GOT3 (cell line): ENCODE measurements around the gene TANC2.
"Not testable (repeated sequence)": the region's sequence is repeated elsewhere in the genome, so short reads cannot be mapped to it uniquely, and the experiment has no call there.

Experiments used
- DNase-seq: peaks from one replicate; lab custom pipeline; 2025; ENCODE audit warnings: mixed read lengths; lab: John Stamatoyannopoulos, UW

Gene TANC2

DNA sequence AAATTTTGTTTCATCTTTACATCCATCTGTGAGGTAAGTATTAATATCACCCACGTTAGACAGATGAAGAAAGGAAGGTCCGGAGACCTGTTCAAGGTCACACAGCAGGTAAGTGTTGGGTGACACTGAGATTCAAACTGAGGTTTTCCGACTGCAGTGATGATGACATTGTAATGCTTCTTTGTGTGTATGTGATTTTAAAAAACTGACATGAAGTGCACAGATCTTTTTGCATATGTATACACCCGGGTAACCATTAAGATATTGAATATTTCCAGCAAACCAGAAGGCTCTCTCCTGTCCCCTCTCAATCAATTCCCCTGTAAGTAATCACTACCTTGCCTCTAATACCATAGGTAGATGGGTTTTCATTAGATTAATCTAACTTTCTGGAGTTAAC, 1.5 kb upstream of the TANC2 start:
- no peak for DNase-seq

DNA sequence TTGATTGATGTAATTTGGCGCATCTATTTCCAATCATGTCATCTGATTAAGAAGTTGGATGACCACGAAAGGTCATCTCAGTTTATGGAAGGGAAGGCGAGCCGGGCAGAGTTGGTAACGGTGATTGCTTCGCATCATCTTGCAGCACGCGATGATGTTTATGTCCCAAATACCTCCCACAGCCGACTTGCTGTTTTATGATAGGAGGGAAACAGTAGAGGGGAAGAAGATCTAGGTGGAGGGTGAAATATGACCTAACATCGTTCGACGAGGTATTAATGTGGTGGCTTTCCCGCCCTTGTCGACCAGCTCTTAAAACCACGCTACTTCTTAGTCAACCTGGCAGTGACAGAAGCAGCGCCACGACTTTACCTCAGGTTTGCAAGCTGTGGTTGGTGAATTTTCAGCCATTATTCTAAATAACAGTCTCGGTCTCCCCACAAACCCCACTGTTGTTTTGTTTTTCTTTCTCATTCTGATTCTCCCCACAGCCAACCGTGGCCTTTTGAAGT, 805 bp upstream of the TANC2 start:
- DNase-seq = no peak

DNA sequence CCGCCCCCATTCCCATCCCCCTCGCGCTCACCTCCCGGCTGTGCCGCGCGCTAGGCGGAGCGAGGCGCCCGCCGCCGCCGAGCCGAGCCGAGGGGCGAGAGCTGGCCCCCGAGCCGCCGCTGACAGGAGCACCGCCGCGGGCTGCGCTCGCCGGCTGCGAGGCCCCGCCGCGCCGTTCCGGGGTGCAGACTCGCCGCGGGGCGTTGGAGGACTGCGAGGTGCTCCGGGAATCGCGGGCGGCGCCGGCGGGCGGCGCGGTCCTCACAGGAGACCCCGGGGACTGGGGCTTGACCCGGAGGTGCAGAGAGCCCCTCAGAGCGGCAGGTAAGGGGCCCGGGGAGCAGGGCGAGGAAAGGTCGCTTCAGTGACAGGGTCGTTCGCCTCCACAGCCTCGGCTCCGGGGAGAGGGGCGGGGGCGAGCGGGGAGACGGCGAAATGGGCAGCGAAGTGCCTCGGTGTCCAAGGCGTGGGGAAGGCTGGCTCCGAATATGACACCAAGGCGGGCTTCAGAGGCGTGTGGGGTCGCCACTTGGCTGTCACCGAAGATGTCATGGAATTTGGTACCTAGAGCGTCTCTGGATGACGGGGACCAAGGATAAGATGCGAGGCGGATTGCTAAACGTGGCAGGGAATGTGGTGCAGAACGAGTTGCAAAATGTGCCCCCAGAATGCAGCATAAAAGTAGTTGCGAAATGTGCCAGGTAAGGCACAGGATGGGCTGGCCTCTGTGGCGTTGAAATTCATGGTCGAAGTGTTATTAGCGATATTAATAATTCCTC, 580 bp downstream of the TANC2 start:
- DNase-seq = no peak

DNA sequence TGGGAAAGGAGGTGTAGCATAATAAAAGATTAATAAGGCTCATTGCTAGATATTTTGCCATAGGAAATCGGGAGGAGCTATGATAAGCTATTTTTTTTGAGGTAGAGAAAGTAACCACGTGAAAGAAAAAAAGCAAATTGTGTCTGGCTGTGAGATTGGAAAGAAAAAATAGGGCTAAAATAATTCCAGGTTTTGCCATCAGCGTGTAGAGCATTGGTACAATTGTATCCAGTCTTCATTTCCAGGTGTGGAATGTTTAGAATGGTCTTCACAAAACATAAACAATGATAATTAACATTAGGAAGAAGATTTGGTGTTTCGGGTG, 1.1 kb downstream of the TANC2 start:
- no peak for DNase-seq

DNA sequence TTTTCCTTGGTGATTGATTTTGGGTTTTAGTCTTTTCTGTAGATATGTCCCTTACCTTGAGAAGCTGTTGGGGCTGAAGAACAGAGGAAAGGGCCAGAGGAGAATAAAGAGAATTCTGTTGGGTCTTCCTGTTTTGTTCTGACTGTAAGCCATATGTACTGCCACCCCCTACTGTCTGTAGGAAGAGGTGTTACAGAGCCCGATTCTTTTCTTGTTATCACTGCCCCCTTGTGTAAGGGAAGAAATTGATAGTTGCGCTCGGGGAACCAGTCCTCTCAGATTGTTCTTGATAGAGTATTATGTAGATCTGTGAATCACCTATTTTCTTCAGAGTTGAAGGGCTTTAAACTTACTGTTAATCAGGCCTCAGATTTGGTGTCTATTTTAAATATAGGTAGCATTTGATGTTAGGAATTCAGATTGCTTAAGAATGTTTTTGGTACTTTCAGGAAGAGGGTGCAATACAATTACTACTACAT, 2.4 kb downstream of the TANC2 start:
- DNase-seq = no peak

DNA sequence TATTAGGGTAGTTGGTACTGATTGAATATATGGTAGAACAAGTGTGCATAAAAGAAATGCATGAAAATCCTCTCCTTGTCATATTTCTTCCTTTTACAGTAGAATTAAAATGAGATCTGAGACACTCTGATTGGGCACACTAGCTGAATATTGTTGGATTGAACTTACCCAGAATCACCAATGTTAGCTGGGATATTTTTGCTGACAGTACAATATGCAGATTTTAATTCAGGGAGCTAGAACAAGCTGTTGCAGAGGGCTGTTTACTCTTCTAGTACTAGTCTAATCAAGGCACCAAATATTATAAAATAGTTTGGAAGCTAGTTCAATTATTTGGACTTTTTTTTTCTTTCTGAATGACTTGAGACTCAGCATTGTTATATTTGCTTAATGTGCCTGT, 4.6 kb downstream of the TANC2 start:
- no peak for DNase-seq

DNA sequence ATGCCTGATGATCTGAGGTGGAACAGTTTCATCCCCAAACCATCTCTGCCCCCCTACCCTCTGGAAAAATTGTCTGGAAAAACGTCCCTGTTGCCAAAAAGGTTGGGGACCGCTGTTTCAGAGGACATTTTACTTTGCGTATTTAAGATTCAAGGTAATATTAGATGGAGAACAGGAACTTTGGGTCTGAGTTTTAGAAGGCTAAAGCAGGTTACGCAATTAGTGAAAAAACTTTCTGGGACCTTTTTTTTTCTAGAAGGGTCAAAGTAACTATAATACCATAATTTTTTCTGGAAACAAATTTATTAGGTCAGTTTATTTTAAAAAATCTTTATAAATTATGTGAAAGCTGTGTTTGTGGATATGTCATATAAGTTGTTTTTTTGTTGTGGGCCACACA, 5.8 kb downstream of the TANC2 start:
- DNase-seq = no peak

DNA sequence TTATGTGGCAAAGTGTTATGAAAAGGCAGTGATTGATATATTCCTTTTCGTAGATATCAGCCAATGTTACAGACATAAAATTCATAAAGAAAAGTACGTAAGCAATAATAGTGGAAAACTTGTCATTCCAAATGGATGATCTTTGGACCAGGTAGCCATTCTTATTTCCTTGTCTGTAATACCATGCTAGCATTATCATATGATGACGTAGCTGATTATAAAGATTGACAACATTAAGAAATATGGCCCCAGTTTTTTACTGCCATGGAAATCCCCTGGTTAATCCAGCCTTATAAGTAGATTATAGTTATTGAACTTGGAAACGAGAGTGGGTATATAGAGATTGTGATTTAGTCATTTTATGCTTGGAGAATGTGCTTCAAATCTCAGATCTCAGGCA, 8.8 kb downstream of the TANC2 start:
- no peak for DNase-seq

DNA sequence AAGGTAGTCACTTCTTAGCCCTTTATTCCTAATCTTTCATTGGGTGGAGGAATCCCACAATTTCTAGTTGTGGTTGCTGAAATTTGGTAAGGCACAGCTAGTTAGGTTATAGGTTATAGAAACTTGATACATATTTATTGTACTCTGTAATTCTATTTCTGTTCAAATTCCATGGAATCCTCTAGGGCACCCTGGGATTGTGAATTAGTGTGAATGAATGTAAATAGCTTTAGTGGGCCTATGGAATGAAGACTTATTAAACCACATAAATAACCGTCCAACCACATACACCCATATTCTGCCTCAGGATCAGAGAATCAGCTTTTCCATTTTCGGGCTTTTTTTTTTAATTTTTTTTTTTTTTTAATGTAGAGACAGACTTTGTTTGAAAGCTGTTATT, 9.2 kb downstream of the TANC2 start:
- no peak for DNase-seq

DNA sequence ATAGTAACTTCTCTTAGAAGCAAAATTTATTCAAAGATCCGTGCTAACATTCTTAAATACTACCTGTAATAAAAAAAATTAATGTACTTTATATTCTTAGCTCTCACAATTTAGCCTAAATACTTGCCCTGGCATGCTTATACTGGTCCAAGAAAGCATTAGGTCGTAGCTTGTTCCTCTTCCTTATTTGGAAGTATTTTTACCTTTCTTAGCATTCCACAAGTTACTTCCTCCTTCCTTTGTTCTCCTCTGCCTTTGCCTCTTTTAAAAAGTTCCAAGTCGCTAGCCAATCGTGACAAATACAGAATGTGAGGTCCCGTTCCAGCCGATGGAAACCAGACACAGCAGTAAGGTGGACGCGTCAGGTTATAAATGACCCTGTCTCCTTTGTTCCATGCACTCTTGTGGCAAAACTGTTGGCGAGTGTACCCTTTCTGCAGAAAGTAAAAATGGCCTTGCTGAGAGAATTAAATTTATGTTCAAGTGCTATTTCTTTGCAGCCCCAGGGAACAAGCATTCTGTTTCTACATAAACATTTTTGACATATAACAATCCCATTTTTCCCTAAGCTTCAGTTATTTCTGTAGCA, 10.7 kb downstream of the TANC2 start:
- DNase-seq = not testable (repeated sequence)

DNA sequence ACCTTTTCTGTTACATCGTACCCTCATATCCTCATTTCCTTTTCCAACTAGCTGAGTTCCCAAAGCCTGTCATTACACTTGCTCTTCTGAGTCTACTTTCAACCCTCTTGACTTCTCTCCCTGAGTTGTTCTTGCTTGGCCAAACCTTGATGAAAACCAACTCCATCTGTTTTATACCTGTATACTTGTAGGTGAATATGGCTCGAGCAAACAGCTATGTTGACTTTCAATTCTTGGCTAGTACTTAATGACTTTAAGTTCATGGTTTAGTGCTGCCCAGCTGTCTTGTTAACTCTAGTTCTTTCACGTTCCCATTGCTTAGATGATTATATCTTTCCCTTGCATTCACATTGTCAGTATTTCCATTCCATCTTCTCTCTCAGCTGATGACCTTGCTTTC, 14.8 kb downstream of the TANC2 start:
- DNase-seq = no peak

DNA sequence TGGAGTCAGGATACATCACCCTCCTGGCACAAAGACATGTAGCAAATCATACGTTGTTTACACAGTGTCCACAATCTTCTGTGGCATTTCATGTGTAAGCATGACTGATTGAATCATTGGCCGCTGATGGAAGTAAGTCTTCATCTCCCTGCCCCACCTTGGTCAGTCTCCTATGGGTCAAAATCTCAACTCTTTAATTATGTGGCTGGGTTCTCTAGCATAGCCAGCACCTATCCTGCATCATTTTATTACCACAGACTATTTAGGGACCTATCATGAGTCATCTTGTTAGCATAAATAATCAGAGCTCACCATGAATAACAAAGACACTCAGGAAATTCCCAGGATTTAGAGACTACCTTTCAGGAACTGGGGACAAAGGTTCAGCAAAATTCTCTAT, 15.9 kb downstream of the TANC2 start:
- DNase-seq = no peak

DNA sequence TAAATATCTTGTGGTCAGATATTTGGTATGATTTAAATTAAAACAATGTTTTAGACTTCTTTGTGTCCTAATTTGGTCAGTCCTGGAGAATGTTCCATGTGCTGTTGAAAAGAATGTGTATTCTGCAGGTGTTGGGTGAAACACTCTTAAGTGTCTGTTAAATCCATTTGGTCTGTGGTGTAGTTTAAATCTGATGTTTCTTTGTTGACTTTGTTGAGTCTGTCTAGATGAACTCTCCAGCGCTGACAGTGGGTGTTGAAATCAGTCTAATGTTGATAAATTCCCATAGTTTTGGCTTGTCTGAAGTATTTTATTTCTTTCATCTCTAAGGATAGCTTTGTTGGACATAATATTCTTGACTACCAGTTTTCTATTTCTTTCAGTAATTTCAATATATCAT, 18.8 kb downstream of the TANC2 start:
- DNase-seq = no peak

DNA sequence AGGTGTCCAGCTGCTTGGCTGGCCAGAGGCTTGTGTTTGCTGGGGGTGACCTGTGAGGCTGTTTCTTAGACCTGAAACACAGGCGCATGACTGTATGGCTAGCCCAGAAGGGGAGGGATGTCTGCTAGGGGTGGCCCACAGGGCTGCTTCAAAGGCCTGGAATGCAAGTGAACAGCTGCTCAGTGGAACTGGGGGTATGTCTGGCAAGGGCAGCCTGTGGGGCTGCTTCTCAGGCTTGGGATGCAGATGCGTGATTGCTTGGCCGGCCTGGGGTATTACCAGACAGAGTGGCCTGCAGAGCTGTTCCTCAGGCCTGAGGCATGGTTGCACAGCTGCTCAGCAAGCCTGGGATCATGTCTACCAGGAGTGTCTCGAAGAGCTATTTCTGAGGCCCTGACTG, 20.5 kb downstream of the TANC2 start:
- DNase-seq = no peak

DNA sequence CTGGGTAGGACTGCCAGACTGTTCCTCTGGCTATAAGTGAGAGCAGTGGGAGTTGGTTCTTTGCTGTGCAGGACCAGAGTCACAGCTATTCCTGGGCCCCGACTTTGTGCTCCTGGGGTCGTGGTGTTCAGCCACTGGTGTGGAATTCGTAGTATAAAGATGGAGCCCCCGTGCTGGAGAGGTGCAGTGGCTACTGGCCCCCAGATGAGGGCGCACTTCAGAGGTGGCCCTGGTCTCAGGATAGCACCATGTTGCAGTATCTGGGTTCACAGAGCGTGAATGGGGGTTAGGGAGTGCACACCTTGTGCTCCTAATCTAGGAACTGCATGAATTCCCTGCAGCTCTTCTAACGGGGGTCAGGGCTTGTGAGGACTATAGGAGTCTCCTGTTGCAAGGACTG, 21.1 kb downstream of the TANC2 start:
- DNase-seq = no peak

DNA sequence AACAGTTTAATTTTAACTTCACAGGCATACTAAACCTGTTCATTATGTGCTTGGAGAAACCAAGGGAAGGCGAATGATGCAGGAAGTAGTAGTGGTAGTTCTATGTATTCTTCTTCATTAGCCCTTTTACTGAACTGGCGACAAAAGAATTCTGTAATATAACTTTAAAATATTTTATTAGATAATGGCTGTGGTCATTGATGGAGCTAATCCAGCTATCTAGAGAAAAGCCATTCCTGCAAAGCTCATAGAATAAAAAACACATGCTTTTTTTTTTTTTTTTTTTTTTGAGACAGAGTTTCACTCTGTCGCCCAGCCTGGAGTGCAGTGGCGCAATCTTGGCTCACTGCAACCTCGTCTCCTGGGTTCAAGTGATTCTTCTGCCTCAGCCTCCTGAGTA, 23.5 kb downstream of the TANC2 start:
- no peak for DNase-seq

DNA sequence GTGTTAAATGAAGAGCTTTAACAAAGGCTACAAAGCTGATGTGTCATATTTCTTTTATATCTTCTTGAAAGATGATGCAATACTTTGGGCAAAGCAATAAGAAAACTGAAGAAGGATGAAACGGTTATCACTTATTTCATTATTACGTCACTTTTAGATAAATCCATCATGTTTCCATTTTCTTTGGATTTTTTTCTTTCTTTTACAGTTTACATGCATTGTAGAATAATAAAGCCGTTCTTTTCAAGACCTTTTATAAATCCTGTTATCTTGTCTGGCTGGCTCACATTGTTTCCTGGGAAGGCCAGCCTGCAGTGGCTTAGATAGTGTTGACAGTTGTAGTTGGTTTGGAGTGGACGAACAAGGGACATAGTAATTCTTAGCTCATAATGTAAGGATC, 28.9 kb downstream of the TANC2 start:
- DNase-seq = no peak

DNA sequence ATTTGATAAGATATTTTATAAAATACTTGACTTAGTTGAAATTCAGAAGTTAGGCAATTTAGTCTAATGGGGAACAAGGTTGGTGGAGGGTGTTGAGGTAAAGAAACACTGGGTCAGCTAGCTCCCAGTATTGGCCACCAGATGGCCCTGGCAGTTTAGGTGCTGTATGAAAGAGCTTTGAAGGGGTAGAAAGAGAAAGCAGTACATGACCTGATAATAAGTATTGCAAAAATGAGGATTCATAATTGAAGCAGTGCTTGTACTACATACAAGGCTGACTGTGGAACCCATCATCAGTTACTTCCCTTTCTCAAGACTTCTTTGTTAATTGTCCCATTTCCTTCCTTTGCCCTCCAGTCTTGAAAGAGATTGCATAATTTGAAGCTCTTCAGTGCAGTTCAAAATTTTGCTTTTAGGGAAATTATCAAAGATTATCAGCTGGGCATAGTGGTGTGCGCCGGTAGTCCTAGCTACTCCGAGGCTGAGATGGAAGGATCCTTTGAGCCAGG, 29.4 kb downstream of the TANC2 start:
- no peak for DNase-seq

DNA sequence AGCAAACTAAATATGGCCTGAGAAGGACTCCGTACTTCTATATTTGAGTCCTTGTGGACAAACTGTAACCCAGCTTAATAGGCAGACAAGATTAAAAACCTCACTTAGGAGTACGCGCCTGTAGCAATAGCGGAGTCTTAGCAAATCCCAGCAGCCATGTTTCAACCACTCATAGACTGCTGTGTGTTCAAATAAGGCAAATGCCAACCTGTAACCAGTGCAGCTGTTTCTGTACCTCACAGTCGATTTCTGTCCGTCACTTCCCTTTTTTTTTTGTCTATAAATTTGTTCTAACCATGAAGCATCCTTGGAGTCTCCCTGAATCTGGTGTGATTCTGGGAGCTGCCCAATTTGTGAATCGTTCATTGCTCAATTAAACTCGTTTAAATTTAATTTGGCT, 30.2 kb downstream of the TANC2 start:
- DNase-seq = no peak

DNA sequence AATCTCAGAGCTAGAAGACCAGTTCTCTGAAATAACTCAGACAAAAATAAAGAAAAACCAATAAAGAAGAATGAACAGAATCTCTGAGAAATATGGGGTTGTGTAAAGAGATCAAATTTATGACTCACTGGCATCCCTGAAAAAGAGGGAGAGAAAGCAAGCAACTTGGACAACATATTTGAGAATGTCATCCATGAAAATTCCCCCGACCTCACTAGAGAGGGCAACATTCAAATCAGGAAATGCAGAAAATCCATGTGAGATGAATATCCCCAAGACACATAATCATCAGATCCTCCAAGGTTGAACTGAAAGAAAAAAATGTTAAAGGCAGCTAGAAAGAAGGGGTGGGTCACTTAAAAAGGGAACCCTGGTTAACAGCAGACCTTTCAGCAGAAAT, 32.1 kb downstream of the TANC2 start:
- DNase-seq = no peak

DNA sequence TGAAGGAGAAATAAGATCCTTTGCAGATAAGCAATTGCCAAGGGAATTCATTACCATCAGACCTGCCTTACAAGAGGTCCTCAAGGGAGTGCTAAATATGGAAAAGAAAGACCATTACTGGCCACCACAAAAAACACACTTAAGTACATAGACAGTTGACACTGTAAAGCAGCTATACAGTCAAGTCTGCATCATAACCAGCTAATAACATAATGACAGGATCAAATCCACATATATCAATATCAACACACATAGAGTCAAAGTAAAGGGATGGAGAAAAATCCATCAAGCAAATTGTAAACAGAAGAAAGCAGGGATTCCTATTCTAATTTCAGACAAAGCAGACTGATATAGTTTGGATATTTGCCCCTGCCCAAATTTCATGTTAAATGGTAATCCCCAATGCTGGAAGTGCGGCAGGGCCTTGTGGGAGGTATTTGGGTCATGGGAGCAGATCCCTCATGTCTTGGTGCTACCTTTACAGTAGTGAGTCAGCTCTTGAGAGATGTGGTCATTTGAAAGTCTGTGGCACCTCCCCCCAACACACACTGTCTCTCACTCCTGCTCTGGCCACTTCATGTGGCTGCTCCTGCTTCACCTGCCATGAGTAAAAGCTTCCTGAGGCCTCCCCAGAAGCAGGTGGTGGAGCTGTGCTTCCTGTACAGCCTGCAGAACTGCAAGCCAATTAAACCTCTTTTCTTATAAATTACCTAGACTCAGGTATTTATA, 32.8 kb downstream of the TANC2 start:
- no peak for DNase-seq

DNA sequence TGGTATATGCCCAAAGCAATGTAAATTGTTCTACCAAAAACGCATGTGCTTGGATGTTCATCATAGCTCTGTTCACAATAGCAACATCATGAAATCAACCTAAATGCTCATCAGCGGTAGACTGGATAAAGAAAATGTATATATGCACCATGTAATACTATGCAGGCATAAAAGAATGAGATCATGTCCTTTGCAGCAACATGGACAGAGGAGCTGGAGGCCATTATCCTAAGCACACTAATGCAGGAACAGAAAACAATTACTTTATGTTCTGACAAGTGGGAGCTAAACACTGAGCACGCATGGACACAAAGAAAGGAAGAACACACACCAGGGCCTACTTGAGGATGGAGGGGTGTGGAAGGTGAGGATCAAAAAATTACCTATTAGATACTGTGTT, 33.7 kb downstream of the TANC2 start:
- DNase-seq = no peak
